SH-SY5Y (cell line): ENCODE results near the gene SLC25A51.

Experiments
- GATA2 ChIP-seq: IDR thresholded peaks from 2 replicates; pipeline ENCODE4 v1.6.1; 2011; ENCODE audit warnings: mild to moderate bottlenecking, low read depth, low read length
- GATA3 ChIP-seq: IDR thresholded peaks from 2 replicates; pipeline ENCODE4 v1.6.1; 2011; ENCODE audit warnings: low read depth, mild to moderate bottlenecking, low read length, moderate library complexity

- TF ChIP-seq GATA2 (no peak), GATA3 (no peak)
Observed at GRCh38 chr9:37889536-37889935, 14.4 kb downstream of the SLC25A51 start.
